Measurements from ENCODE around the gene BTRC.
A peak's percentile ranks its signal among the peaks of the same experiment; 100 is the strongest.

The BTRC gene

GRCh38 chr10:101305320-101306241 lies 48.4 kb upstream of the BTRC start (continued):
- TF ChIP-seq POU6F1 (CRISPR knock-in tag; IDR thresholded peaks at IDR 0.05; ENCODE audit: borderline replicate concordance, low read depth), result no peak
- TF ChIP-seq ZFP3 (CRISPR knock-in tag; IDR thresholded peaks at IDR 0.05), result no peak
- no peak for TF ChIP-seq ZC3H10 (CRISPR knock-in tag; IDR thresholded peaks at IDR 0.05)
- no peak for TF ChIP-seq ZNF8 (CRISPR knock-in tag; IDR thresholded peaks at IDR 0.05)

- no peak for ATAC-seq
- TF ChIP-seq BACH2 (CRISPR knock-in tag; IDR thresholded peaks at IDR 0.05; ENCODE audit: borderline replicate concordance), result no peak
- TF ChIP-seq ZNF8 (CRISPR knock-in tag; IDR thresholded peaks at IDR 0.05), result no peak
- no peak for TF ChIP-seq TOX (CRISPR knock-in tag; IDR thresholded peaks at IDR 0.05; ENCODE audit: borderline replicate concordance)
- TF ChIP-seq SNAI2 (CRISPR knock-in tag; IDR thresholded peaks at IDR 0.05), result no peak
- no peak for TF ChIP-seq GLIS3 (CRISPR knock-in tag; IDR thresholded peaks at IDR 0.05)
- no peak for TF ChIP-seq ZFP3 (CRISPR knock-in tag; IDR thresholded peaks at IDR 0.05)
- TF ChIP-seq ARNTL (CRISPR knock-in tag; IDR thresholded peaks at IDR 0.05; ENCODE audit: borderline replicate concordance, low read depth), result no peak
- no peak for TF ChIP-seq CSDC2 (CRISPR knock-in tag; IDR thresholded peaks at IDR 0.05)
- TF ChIP-seq CSRNP3 (CRISPR knock-in tag; IDR thresholded peaks at IDR 0.05), result no peak
- no peak for TF ChIP-seq OSR1 (CRISPR knock-in tag; IDR thresholded peaks at IDR 0.05)
- no peak for TF ChIP-seq POU6F1 (CRISPR knock-in tag; IDR thresholded peaks at IDR 0.05; ENCODE audit: borderline replicate concordance, low read depth)
- no peak for TF ChIP-seq TSHZ2 (CRISPR knock-in tag; IDR thresholded peaks at IDR 0.05)
- TF ChIP-seq RARB (CRISPR knock-in tag; IDR thresholded peaks at IDR 0.05), result no peak
- no peak for TF ChIP-seq ZNF565 (CRISPR knock-in tag; conservative IDR thresholded peaks at IDR 0.05; ENCODE audit: low read depth)
- TF ChIP-seq ZFP30 (CRISPR knock-in tag; IDR thresholded peaks at IDR 0.05), result no peak
These were observed 45.9 kb upstream of the BTRC start for GRCh38 chr10:101308051-101308450.

GRCh38 chr10:101310529-101311184 lies 43.3 kb upstream of the BTRC start:
- no peak for TF ChIP-seq BACH2 (CRISPR knock-in tag; IDR thresholded peaks at IDR 0.05; ENCODE audit: borderline replicate concordance)
- 0 out of 2 replicates have a peak, but pooled peaks have one; percentile 36 for TF ChIP-seq TSHZ2 (CRISPR knock-in tag; IDR thresholded peaks at IDR 0.05)
- 0 out of 2 replicates have a peak, but pooled peaks have one; percentile 13 for TF ChIP-seq TCF4 (CRISPR knock-in tag; IDR thresholded peaks at IDR 0.05; ENCODE audit: borderline replicate concordance)
- TF ChIP-seq POU6F1 (CRISPR knock-in tag; IDR thresholded peaks at IDR 0.05; ENCODE audit: borderline replicate concordance, low read depth), result no peak
- ATAC-seq, result peak; percentile 30
